LNCaP clone FGC (cell line): ENCODE results near the gene CASR.
"Not testable (repeated sequence)": the region's sequence is repeated elsewhere in the genome, so short reads cannot be mapped to it uniquely, and the experiment has no call there.

Source experiments
- DNase-seq: peaks from one replicate; pipeline ENCODE4 v3.0.0-alpha.2; 2011; ENCODE audit warnings: low read depth
- H3K4me3 ChIP-seq: 2 replicates; pipeline ENCODE4 v1.5.1; 2011; ENCODE audit warnings: mild to moderate bottlenecking, low read depth, low read length, control low read depth
- TF ChIP-seq, protein P1 (sequence below): IDR thresholded peaks from 2 replicates; pipeline ENCODE4 v1.5.1; 2012; ENCODE audit warnings: mild to moderate bottlenecking; ENCODE audit not compliant: control insufficient read depth, insufficient read depth; ENCODE audit errors: extremely low read depth

CASR gene, protein sequence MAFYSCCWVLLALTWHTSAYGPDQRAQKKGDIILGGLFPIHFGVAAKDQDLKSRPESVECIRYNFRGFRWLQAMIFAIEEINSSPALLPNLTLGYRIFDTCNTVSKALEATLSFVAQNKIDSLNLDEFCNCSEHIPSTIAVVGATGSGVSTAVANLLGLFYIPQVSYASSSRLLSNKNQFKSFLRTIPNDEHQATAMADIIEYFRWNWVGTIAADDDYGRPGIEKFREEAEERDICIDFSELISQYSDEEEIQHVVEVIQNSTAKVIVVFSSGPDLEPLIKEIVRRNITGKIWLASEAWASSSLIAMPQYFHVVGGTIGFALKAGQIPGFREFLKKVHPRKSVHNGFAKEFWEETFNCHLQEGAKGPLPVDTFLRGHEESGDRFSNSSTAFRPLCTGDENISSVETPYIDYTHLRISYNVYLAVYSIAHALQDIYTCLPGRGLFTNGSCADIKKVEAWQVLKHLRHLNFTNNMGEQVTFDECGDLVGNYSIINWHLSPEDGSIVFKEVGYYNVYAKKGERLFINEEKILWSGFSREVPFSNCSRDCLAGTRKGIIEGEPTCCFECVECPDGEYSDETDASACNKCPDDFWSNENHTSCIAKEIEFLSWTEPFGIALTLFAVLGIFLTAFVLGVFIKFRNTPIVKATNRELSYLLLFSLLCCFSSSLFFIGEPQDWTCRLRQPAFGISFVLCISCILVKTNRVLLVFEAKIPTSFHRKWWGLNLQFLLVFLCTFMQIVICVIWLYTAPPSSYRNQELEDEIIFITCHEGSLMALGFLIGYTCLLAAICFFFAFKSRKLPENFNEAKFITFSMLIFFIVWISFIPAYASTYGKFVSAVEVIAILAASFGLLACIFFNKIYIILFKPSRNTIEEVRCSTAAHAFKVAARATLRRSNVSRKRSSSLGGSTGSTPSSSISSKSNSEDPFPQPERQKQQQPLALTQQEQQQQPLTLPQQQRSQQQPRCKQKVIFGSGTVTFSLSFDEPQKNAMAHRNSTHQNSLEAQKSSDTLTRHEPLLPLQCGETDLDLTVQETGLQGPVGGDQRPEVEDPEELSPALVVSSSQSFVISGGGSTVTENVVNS

GRCh38 chr3:122183521-122183892 is at the start of gene CASR:
Gene CASR (plus strand): TSS chr3:122183668. CDS start chr3:122254190, 70,522 bp downstream.
- TF ChIP-seq, protein P1, sequence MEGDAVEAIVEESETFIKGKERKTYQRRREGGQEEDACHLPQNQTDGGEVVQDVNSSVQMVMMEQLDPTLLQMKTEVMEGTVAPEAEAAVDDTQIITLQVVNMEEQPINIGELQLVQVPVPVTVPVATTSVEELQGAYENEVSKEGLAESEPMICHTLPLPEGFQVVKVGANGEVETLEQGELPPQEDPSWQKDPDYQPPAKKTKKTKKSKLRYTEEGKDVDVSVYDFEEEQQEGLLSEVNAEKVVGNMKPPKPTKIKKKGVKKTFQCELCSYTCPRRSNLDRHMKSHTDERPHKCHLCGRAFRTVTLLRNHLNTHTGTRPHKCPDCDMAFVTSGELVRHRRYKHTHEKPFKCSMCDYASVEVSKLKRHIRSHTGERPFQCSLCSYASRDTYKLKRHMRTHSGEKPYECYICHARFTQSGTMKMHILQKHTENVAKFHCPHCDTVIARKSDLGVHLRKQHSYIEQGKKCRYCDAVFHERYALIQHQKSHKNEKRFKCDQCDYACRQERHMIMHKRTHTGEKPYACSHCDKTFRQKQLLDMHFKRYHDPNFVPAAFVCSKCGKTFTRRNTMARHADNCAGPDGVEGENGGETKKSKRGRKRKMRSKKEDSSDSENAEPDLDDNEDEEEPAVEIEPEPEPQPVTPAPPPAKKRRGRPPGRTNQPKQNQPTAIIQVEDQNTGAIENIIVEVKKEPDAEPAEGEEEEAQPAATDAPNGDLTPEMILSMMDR, result no peak
- no peak for DNase-seq
- no peak within 1 kb of the TSS for H3K4me3 ChIP-seq

- H3K4me3 ChIP-seq, result no peak overlapping the region
- no peak for DNase-seq
- TF ChIP-seq, protein P1, result no peak
Measured at GRCh38 chr3:122146466-122146865, 37.0 kb upstream of the CASR start.

DNA sequence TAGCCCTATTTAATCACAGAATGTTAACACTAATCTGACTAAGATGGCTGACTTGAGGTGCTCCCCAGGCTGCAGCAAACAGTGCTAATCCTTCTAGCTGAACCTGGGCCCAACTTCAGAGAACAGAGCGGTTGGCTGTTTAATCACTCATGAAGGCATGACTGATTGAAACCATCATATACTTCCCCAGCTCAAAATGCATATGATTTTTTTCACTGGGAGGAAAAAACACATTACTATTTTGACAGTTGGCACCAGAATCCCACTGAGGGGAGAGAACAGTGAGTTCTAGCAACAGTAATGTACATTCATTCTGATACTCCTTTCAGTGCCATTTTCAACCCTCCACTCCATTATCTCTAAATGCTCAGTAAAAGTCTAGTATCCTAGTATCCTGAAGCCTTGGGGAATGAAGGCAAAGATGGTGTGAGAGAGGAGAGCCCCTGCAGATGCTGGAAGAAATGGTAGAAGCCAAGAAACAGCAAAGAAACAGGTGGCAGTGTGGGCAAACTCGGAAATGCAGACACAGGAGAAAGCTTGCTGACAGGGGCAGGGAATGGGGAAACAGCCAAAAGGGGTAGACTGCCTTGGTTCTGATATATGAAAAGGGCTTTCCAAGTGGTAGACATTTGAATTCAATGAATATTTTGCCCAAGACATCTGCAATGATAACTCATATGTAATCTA is 34.4 kb upstream of the CASR start:
- TF ChIP-seq, protein P1, result no peak
- H3K4me3 ChIP-seq, result no peak overlapping the region
- DNase-seq, result no peak

GRCh38 chr3:122151480-122151879 is 32.0 kb upstream of the CASR start:
- TF ChIP-seq, protein P1, result no peak
- no peak overlapping the region for H3K4me3 ChIP-seq
- DNase-seq, result no peak

GRCh38 chr3:122164983-122165382 is 18.5 kb upstream of the CASR start:
- H3K4me3 ChIP-seq, DNase-seq: not testable (repeated sequence)

GRCh38 chr3:122167630-122168029 is 15.8 kb upstream of the CASR start:
- no peak for DNase-seq
- H3K4me3 ChIP-seq, result no peak overlapping the region
- TF ChIP-seq, protein P1, result no peak
